ENCODE measurements around the gene SMIM23.
A peak's percentile ranks its signal among the peaks of the same experiment; 100 is the strongest.
"Not testable (repeated sequence)": the region's sequence is repeated elsewhere in the genome, so short reads cannot be mapped to it uniquely, and the experiment has no call there.

SMIM23 gene

DNA sequence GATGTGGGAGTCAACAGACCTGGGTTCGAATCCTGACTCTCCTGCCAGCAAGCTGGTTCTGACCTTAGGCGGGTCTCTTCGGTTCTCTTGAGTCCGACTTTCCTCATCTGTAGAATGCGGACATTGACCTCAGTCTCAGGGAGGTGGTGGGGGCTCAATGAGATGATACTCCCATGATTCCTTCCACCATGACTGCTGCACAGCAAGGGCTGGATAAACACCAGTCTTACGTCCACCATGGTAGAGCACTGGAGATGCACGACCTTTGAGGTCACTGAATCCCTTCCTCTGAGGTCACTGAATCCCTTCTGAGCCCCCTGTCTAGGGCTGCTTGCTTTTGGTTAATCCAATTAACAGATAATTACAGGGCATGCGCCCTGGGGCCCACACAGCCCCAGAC, 12.5 kb upstream of the SMIM23 start:
- DNase-seq (ENCODE audit: low spot score) = no peak

DNA sequence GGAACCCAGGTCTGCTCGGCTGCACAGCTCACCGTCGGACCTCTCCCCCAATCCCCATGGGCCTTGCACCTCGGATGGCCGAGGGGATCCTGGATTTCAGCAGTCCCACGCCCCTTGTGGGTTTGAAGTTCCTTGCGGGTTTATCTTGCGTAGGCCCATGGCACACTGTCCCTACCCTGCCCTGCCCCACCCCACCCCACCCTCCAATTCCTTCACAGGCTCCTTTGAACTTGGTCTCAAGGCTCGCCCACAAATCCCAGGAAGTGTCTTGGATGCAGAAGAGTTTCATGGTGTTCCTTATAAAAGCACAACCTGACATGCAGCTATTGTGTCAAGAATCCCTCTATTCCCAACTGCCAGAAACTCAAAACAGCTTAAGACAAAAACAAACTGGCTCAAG, 11.2 kb upstream of the SMIM23 start:
- DNase-seq (ENCODE audit: low spot score) = no peak

- no peak for DNase-seq (ENCODE audit: low spot score)
Measured at GRCh38 chr5:171776213-171776612, 9.4 kb upstream of the SMIM23 start.

DNA sequence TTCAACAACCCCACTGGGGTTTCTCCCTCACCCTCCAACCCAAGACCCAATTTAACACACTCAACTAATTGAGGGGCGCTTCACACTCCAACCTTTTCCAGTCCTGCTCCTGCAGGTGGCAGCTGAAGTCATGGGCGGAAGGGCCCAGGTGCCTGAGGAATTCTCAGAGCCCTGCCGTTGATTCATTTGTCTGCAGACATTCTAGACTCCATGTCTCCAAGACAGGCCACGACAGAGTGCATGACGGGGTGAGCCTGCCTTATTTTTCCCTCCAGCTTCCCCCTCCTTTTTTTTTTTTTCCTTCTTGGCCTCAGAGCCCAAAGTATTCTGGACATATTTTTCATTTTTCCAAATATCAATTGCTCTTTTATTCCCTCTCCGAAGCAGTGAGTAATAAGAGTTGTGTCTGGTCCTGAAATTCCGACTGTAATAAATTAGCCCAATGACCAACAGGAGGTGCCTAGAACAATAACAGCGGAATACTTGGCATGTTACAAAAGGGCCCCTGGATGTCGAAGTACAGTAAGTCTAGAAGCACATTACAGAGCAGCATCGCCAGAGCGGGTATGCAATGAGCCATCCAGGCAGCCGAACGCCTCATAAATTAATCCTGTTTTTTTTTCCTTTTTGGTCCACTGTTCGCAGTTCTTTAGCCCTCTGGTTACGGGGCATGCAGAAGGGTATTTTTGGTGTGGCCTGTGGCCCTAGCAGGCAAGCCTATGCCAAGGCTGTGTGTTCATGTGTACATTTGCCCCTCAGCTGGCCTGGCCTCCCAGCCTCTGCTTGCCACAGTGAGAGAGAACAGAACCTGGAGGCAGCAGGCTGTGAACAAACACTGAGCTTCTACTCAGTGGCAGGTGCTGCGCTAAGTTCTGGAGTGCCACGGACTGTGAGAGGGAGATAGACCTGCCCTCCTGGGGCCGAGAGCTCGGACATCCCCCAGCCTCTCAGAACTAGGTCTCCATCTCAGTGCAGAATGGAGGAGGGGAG, 8.6 kb upstream of the SMIM23 start:
- DNase-seq (ENCODE audit: low spot score) = peak; percentile 13

GRCh38 chr5:171781744-171782143, 3.9 kb upstream of the SMIM23 start:
- DNase-seq (ENCODE audit: low spot score) = not testable (repeated sequence)

DNA sequence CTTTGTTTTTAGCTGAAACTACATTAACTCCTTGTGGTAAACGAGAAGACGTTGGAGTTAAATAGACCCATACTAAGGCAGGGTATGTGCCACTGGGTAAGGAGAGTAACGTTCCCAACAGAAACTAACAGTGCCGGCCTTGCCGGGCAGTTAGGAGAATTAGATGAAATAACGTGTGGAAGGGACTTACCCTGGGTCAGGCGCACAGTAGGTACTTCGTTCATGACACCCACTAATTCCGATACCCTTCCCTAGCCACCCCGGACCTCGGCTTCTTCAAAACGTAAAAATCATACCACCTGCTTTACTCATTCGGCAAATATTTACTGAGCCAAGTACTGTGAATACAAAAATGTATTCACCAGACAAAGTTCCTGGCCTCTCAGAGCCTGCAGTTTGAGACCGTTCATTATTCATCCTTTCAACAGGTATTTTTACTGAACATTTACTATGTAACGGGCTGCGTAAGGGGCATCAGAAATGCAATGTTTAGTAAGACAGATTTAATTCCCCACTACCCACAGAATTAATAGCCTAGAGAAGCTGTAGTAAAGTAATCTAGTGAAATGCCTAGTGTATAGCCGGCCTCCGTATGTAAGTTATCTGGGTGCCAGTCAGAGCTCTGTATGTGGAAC, 3.2 kb upstream of the SMIM23 start:
- no peak for DNase-seq (ENCODE audit: low spot score)

DNA sequence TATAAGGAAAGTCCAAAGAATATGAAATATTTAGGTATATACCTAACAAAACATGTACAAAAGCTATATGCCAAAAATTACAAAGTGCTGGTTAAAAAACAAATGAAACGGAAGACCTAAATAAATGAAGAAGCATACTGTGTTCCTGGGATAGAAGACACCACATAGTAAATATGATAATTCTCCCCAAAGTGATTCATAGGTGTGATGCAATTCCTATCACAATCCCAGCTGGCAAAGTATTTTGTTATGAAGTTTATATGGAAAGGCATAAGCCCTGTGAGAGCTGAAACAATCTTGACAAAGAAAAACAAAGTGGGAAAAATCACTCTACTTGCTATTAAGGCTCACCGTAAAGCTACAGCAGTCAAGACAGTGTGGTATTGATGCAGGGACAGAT, 2.6 kb upstream of the SMIM23 start:
- DNase-seq (ENCODE audit: low spot score) = no peak

DNA sequence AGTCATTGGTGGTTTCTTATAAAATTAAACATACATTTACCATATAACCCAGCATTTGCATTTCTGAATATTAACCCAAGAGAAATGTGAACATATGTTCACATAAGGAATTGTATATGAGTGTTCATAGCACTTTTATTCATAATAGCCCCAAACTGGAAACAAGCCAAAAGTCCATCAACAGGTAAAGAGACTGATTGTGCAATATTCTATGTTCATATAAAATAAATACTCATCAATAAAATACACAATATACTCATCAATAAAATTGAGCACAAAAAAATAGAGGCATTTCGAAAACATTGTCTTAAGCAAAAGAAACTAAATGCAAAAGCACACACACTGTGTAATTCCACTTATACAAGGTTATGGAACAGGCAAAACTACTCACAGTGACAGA, 3.7 kb downstream of the SMIM23 start:
- no peak for DNase-seq (ENCODE audit: low spot score)

DNA sequence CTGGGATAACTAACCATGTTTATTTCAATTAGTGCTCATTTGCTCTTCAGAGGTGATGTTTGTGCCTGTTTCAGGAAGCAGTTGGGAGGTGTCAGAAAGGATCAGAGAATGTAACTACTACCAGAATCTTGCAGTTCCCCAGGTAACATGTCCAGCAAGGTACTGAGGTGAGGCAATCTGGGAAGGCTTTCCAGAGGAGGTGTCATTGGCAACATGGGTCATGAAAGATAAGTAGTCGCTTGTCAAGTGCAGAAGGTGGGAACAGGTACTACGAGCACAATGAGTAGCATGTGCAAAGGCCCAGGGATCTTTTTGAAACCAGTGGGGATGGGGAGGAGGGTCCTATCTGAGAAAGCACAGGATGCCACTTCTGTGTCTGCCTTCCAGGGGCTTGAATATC, 4.8 kb downstream of the SMIM23 start:
- no peak for DNase-seq (ENCODE audit: low spot score)

- DNase-seq (ENCODE audit: low spot score) = no peak
Measured at GRCh38 chr5:171794470-171794960, 8.9 kb downstream of the SMIM23 start.

GRCh38 chr5:171795381-171795780, 9.8 kb downstream of the SMIM23 start:
- DNase-seq (ENCODE audit: low spot score) = no peak

DNA sequence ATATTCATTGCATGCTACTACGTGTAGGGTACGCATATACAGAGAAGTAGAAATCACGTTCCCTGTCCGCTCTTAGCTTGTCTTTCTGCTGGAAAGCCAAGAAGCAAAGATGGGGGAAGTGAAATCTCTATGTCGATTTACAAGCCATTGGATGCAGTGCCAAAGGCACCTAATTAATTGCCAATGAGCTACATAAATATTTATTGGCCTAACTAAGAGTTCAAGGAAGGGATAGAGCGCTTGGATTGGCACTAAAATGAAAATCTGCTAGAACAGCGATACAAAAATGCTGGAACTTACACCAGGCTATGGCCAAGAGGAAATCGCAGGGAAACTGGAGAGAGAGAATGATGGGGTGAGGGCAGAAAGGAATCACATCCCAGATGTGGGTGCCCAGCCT, 10.8 kb downstream of the SMIM23 start:
- DNase-seq (ENCODE audit: low spot score) = no peak

DNA sequence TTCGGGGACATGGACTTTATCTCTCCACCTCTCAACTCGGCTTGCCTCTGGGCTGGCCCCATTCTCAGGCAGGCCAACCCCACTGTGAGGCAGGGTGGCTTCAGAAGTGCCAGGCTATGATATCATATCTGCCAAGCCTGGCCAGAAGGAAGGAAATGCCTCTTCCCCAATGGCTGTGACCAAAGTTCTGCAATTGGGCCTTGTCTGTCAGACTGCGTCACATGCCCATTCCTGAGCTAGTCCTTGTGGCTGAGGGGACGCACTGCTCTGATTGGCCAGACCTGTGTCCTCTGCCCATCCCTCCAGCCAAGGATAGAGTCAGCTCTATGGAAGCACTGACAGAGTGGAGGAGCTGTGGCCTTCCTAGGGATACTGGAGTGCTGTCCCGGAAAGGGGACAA, 11.9 kb downstream of the SMIM23 start:
- DNase-seq (ENCODE audit: low spot score) = no peak

- no peak for DNase-seq (ENCODE audit: low spot score)
Measured at GRCh38 chr5:171798418-171798817, 12.8 kb downstream of the SMIM23 start.

- DNase-seq (ENCODE audit: low spot score) = no peak
Measured at GRCh38 chr5:171801839-171802238, 16.2 kb downstream of the SMIM23 start.

DNA sequence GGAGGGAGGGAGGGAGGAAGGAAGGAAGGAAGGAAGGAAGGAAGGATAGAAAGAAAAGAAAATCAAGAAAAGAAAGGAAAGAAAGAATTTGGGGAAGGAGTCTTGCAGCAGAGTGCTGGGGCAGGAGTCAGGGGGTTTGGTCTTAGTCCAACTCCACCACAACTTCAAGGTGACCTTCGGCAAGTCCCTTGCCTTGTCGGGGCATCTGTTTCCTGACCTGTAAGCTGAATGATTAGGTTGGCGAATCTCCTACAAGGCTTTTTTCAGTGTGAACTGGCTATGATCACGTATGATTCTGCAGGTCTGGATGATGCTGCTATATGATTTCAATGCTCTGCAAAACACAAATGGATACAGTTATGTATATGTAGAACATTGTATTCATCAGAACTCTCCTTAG, 20.1 kb downstream of the SMIM23 start:
- DNase-seq (ENCODE audit: low spot score) = no peak

DNA sequence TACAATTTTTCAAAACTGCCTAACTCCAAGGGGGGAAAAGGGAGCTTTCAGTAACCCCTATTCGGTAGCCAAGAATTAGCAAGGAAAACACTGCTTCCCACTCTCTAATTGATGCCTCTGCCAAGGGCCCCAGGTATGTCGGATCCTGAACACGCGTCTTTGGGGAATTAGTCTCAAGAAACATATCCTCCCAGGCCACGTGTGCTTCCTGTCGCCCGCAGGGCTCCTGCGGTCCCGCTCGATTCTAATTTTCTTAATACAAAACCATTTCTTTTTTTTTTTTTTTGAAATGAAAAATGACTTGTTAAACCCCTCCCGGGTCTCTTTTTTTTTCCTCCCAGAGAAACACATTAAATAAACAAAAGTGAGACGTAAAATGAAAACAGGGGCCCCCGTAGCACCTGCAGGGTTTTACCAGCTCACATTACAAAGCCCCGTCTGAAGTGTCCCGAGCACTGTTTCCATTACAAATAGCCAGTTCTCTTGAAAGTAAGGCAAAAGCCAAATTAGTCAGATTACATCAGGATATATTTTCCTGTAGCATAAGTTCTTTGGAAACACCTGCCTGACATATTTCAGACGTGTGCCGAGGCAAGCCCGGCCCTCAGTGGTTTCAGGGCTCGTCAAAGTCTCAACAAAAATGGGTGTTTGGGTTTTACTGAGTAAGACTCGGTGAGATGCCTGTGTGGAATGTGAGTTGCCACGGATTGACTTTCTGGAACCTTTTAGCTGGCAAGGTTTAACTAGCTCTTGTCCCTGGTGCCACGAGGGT, 21.5 kb downstream of the SMIM23 start:
- peak; percentile 42 for DNase-seq (ENCODE audit: low spot score)

DNA sequence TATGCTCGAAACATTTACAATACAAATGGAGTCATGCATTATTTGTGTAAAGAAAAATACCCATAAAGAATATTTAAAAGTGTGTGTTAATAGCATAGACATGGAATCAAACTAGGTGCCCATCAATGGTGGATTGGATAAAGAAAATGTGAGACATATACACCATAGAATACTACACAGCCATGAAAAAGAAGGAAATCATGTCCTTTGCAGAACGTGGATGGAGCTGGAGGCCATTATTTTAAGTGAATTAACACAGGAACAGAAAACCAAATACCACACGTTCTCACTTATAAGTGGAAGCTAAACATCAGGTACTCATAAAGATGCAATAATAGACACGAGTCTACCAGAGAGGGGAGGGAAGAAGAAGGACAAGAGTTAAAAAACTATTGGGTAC, 22.8 kb downstream of the SMIM23 start:
- DNase-seq (ENCODE audit: low spot score) = no peak

GRCh38 chr5:171808951-171809350, 23.3 kb downstream of the SMIM23 start:
- DNase-seq (ENCODE audit: low spot score) = peak; percentile 37

- no peak for DNase-seq (ENCODE audit: low spot score)
Measured at GRCh38 chr5:171810227-171810626, 24.6 kb downstream of the SMIM23 start.

- peak; percentile 33 for DNase-seq (ENCODE audit: low spot score)
Measured at GRCh38 chr5:171813270-171813669, 27.7 kb downstream of the SMIM23 start.

DNA sequence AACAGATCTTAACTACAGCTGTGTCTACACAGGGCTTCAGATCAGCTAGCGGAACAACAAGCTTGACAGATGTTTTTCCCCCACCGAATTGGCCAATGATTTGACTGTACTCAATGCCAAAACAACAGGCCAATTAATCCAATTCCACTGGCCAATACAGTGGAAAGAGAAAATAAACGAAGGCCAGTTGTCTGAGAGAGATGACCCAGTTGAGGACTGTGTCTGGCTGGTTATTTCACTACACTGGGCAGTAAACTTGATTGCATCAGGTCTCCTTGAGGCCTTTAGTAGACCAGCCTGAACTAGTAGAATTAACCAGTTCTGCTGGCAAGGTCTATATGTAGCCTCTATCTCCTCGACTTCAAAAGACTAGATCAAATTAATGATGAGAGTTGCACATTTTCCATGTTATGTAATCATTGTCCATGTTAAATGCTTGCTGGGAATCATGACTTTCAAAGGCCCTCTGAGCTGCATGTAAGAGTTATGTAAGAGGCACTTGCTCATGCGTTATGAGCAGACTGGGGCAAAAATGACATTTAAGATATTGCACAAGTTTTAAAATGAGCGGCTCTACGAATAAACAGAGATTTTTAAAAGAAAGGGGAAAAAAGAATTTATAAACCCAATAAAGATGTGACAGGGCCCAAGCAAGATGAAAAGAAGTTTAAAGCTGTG, 28.3 kb downstream of the SMIM23 start:
- DNase-seq (ENCODE audit: low spot score) = no peak

Data from kidney tubule cell (primary cell).